Skeletal muscle cell (primary cell): ENCODE measurements around the gene VWA1.
A peak's percentile ranks its signal among the peaks of the same experiment; 100 is the strongest.
"Not testable (repeated sequence)": the region's sequence is repeated elsewhere in the genome, so short reads cannot be mapped to it uniquely, and the experiment has no call there.

Experiments used
- DNase-seq: peaks from one replicate; pipeline ENCODE4 v3.0.0-alpha.2; 2010; ENCODE audit warnings: low read depth
- H3K4me3 ChIP-seq: 2 replicates; pipeline ENCODE4 v1.5.1; 2011; ENCODE audit warnings: low read depth, mild to moderate bottlenecking, control low read depth, low read length, moderate library complexity

The VWA1 gene

GRCh38 chr1:1451696-1452364 is 16.3 kb downstream of the VWA1 start:
- DNase-seq = no peak
- H3K4me3 ChIP-seq = no peak overlapping the region

GRCh38 chr1:1452365-1452739 is 16.9 kb downstream of the VWA1 start:
- not testable (repeated sequence) for DNase-seq, H3K4me3 ChIP-seq

- H3K4me3 ChIP-seq = no peak overlapping the region
- DNase-seq = no peak
Observed at GRCh38 chr1:1452882-1453281, 17.4 kb downstream of the VWA1 start.

GRCh38 chr1:1454286-1455056 is 19.0 kb downstream of the VWA1 start:
- DNase-seq, H3K4me3 ChIP-seq: not testable (repeated sequence)

- no peak overlapping the region for H3K4me3 ChIP-seq
- DNase-seq = no peak
Observed at GRCh38 chr1:1455366-1455884, 19.9 kb downstream of the VWA1 start.

- not testable (repeated sequence) for DNase-seq
Observed at GRCh38 chr1:1455934-1456333, 20.4 kb downstream of the VWA1 start.

GRCh38 chr1:1456683-1457255 is 21.3 kb downstream of the VWA1 start:
- H3K4me3 ChIP-seq, DNase-seq: not testable (repeated sequence)

More at GRCh38 chr1:1455934-1456333, 20.4 kb downstream of the VWA1 start:
- H3K4me3 ChIP-seq = not testable (repeated sequence)

GRCh38 chr1:1459156-1459555 is 23.7 kb downstream of the VWA1 start:
- H3K4me3 ChIP-seq = not testable (repeated sequence)

GRCh38 chr1:1459711-1460110 is 24.2 kb downstream of the VWA1 start:
- DNase-seq, H3K4me3 ChIP-seq: not testable (repeated sequence)

More at GRCh38 chr1:1459156-1459555, 23.7 kb downstream of the VWA1 start:
- DNase-seq = not testable (repeated sequence)

- no peak for DNase-seq
- no peak overlapping the region for H3K4me3 ChIP-seq
Observed at GRCh38 chr1:1460540-1461130, 25.1 kb downstream of the VWA1 start.

- no peak overlapping the region for H3K4me3 ChIP-seq
- no peak for DNase-seq
Observed at GRCh38 chr1:1461721-1462317, 26.3 kb downstream of the VWA1 start.

- no peak for DNase-seq
- H3K4me3 ChIP-seq = no peak overlapping the region
Observed at GRCh38 chr1:1462318-1462966, 27.0 kb downstream of the VWA1 start.

GRCh38 chr1:1463312-1463711 is 27.8 kb downstream of the VWA1 start:
- H3K4me3 ChIP-seq = no peak overlapping the region
- no peak for DNase-seq

GRCh38 chr1:1468196-1468985 is 32.9 kb downstream of the VWA1 start:
- not testable (repeated sequence) for H3K4me3 ChIP-seq, DNase-seq

- no peak for DNase-seq
- H3K4me3 ChIP-seq = peak overlapping the region; percentile 77
Observed at GRCh38 chr1:1470626-1471388, 35.3 kb downstream of the VWA1 start.

- DNase-seq = peak; percentile 72
- H3K4me3 ChIP-seq = peak within 1 kb of the TSS; percentile 77
Observed at GRCh38 chr1:1471389-1472052, 36.0 kb downstream of the VWA1 start, which contains the start of gene ATAD3B. Gene ATAD3B, plus strand, starts transcription at chr1:1471765. Its CDS starts 120 bp downstream, at chr1:1471885.
